K562 (cell line): ENCODE measurements around the gene DDX5. TPM values are rescaled to one million over a fixed set of nuclear protein-coding genes. Genes with fewer than 3 reads are reported as not detected.
A peak's percentile ranks its signal among the peaks of the same experiment; 100 is the strongest.

Source experiments
- ATAC-seq: fragments of 200-7000 bp; cut with Tn5 transposase; 3 replicates; pipeline ENCODE4 v1.9.1; 2020; ENCODE audit warnings: moderate library complexity
- BruUV-seq: library from RNA; stranded (reverse); fragments of 400-500 nt; replicated peaks from 2 replicates; lab custom pipeline; 2021; lab: Mats Ljungman, UMichigan
- CTCF ChIA-PET: fragments of 300-600 bp; formaldehyde crosslinking; extraction: SDS; loops from one replicate; lab custom pipeline; 2021; ENCODE audit warnings: low intra/inter-chr PET ratio; lab: Yijun Ruan, JAX
- POLR2A ChIA-PET: fragments of 300-600, 350-650 bp; sonication (Branson Sonifier 250); formaldehyde crosslinking; extraction: SDS; loops from one replicate; lab custom pipeline; 2021; ENCODE audit warnings: antibody characterized with exemption, inconsistent platforms; lab: Yijun Ruan, JAX
- DNase-seq, 4 experiments: peaks; one replicate each; pipeline versions ENCODE4 v3.0.0 to v3.0.0-alpha.2; 2011 to 2018; ENCODE audit warnings: low spot score in 3 of 4, mixed read lengths in 3 of 4; ENCODE audit errors: extremely low read depth in 1 of 4
- FAIRE-seq: peaks from 2 replicates; lab custom pipeline; 2011; peaks lifted over from hg19 to GRCh38; lab: Jason Lieb, UNC
- H2AFZ ChIP-seq: 2 replicates; pipeline ENCODE4 v1.6.0; 2011; ENCODE audit warnings: low read depth, low read length, control low read depth, inconsistent platforms
- H3K27ac ChIP-seq: fragments of 200-600 bp; 3 replicates; pipeline ENCODE4 v1.8.0; 2011; ENCODE audit warnings: low read depth, mild to moderate bottlenecking, control low read depth, inconsistent platforms, low read length, moderate library complexity, mixed read lengths; ENCODE audit errors: extremely low read depth
- H3K27me3 ChIP-seq, 2 experiments: fragments of 300-600 bp in 1 of 2; 2 replicates in 1 of 2; 3 replicates in 1 of 2; pipeline versions ENCODE4 v1.6.0 to v1.8.0; 2011; ENCODE audit warnings: inconsistent platforms in 2 of 2, low read length in 2 of 2, mild to moderate bottlenecking in 1 of 2, mixed read lengths in 1 of 2, moderate library complexity in 1 of 2; ENCODE audit not compliant: control insufficient read depth in 2 of 2, insufficient read depth in 2 of 2
- H3K36me3 ChIP-seq: fragments of 300-600 bp; 3 replicates; pipeline ENCODE4 v1.8.0; 2011; ENCODE audit warnings: mild to moderate bottlenecking, low read length, inconsistent platforms; ENCODE audit not compliant: control insufficient read depth, insufficient read depth
- H3K4me1 ChIP-seq, 2 experiments: fragments of 200-600 bp in 1 of 2; replicated peaks in 1 of 2; 2 replicates in 1 of 2; 3 replicates in 1 of 2; pipeline versions ENCODE4 v1.5.1 to v1.8.0; 2011; ENCODE audit warnings: inconsistent platforms in 2 of 2, low read length in 2 of 2, mild to moderate bottlenecking in 1 of 2, mixed read lengths in 1 of 2, moderate library complexity in 1 of 2; ENCODE audit not compliant: control insufficient read depth in 2 of 2, insufficient read depth in 2 of 2
- H3K4me2 ChIP-seq: 2 replicates; pipeline ENCODE4 v1.6.1; 2011; ENCODE audit warnings: low read length, control low read depth, inconsistent platforms, mixed read lengths; ENCODE audit not compliant: insufficient read depth
- H3K4me3 ChIP-seq: fragments of 200-600 bp; sonication (generic), shearing (Covaris generic); 2 replicates; pipeline ENCODE4 v1.5.1; 2016; ENCODE audit warnings: control low read depth, inconsistent platforms
- H3K79me2 ChIP-seq: fragments of 200-600 bp; 3 replicates; pipeline ENCODE4 v1.8.0; 2011; ENCODE audit warnings: low read length, inconsistent platforms; ENCODE audit not compliant: control insufficient read depth, insufficient read depth
- H3K9ac ChIP-seq, 2 experiments: 2 replicates each; pipeline versions ENCODE4 v1.6.0 to v1.6.1; 2011; ENCODE audit warnings: low read depth in 2 of 2, low read length in 2 of 2, control low read depth in 1 of 2, inconsistent platforms in 1 of 2, mild to moderate bottlenecking in 1 of 2, mixed read lengths in 1 of 2; ENCODE audit not compliant: insufficient read depth in 1 of 2
- H3K9me1 ChIP-seq: one replicate; pipeline ENCODE4 v1.6.0; 2011; ENCODE audit warnings: inconsistent platforms, mild to moderate bottlenecking, low read length, moderate library complexity; ENCODE audit not compliant: control insufficient read depth, insufficient read depth
- H3K9me3 ChIP-seq: replicated peaks from 2 replicates; pipeline ENCODE4 v1.5.1; 2011; ENCODE audit warnings: low read depth, low read length, inconsistent platforms; ENCODE audit not compliant: control insufficient read depth, insufficient read depth
- H4K20me1 ChIP-seq: replicated peaks from 2 replicates; pipeline ENCODE4 v1.6.1; 2011; ENCODE audit warnings: low read length, inconsistent platforms, mixed read lengths; ENCODE audit not compliant: control insufficient read depth, insufficient read depth
- ARID2 ChIP-seq: fragments of 450-650 bp; IDR thresholded peaks from 2 replicates; pipeline ENCODE4 v1.6.1; 2017; ENCODE audit warnings: antibody characterized with exemption, mild to moderate bottlenecking
- E2F4 ChIP-seq: sonication (generic); formaldehyde crosslinking; IDR thresholded peaks from 2 replicates; pipeline ENCODE4 v1.8.0; 2022; ENCODE audit warnings: mild to moderate bottlenecking, low read depth, missing genetic modification reagents
- ELF4 ChIP-seq: fragments of 450-650 bp; formaldehyde crosslinking; IDR thresholded peaks from 2 replicates; pipeline ENCODE4 v1.4.0; 2022; ENCODE audit warnings: missing genetic modification characterization
- FOS ChIP-seq: IDR thresholded peaks from 3 replicates; pipeline ENCODE4 v1.6.1; 2011; ENCODE audit not compliant: insufficient read length; ENCODE audit errors: extremely low read depth
- MECOM ChIP-seq: fragments of 250-450 bp; sonication (Bioruptor Pico); IDR thresholded peaks from 2 replicates; pipeline ENCODE4 v1.8.0; 2022; ENCODE audit warnings: inconsistent platforms
- MYBL2 ChIP-seq, 2 experiments: fragments of 450-650 bp in 1 of 2; sonication (generic) in 1 of 2; formaldehyde crosslinking in 1 of 2; IDR thresholded peaks; 2 replicates each; pipeline versions ENCODE4 v1.6.1 to v1.8.1; 2017 to 2022; ENCODE audit warnings: borderline replicate concordance in 1 of 2, inconsistent platforms in 1 of 2, low read depth in 1 of 2, mild to moderate bottlenecking in 1 of 2, missing genetic modification reagents in 1 of 2, moderate library complexity in 1 of 2
- PCBP1 ChIP-seq: fragments of 200-400 bp; formaldehyde crosslinking; IDR thresholded peaks from 2 replicates; pipeline ENCODE4 v1.6.1; 2018; ENCODE audit warnings: mild to moderate bottlenecking, low read depth, low read length; ENCODE audit not compliant: poor library complexity, severe bottlenecking
- SPI1 ChIP-seq: IDR thresholded peaks from 2 replicates; pipeline ENCODE4 v1.6.1; 2011; ENCODE audit warnings: low read depth, low read length, control low read depth, borderline replicate concordance
- ZMIZ1 ChIP-seq, 2 experiments: fragments of 150-350 bp in 1 of 2; IDR thresholded peaks; 2 replicates each; pipeline ENCODE4 v1.6.1; 2012 to 2016; ENCODE audit warnings: low read depth in 2 of 2, low read length in 2 of 2, mild to moderate bottlenecking in 1 of 2, moderate library complexity in 1 of 2
- ZNF518B ChIP-seq: fragments of 250-450 bp; sonication (Bioruptor Pico); IDR thresholded peaks from 2 replicates; pipeline ENCODE4 v1.5.0; 2021; ENCODE audit warnings: mild to moderate bottlenecking, moderate library complexity
- WGBS: fragments of 100-300 bp; shearing (Covaris generic); methylation state at CpG from one replicate; pipeline ENCODE4 v1.1.6; 2016; ENCODE audit warnings: low coverage, mixed read lengths; ENCODE audit not compliant: insufficient coverage; ENCODE audit errors: missing lambda C conversion rate; 5-methylcytosine and 5-hydroxymethylcytosine counted together
- in situ Hi-C: fragments of 300-500 bp; cut with MboI; formaldehyde crosslinking; loops from 4 replicates; pipeline ENCODE4 v1.15.0; 2018; ENCODE audit warnings: inconsistent platforms, mixed read lengths
- intact Hi-C: fragments of 100-400 bp; cut with micrococcal nuclease; formaldehyde crosslinking; loops from 2 replicates; pipeline ENCODE4 v1.14.2; 2022
- polyA plus RNA-seq, 8 experiments: library from polyadenylated mRNA; depleted of rRNA in 4 of 8; stranded (reverse) in 5 of 8; unstranded in 3 of 8; fragments of >200 nt; fragmentation: Nextera tagmentation in 2 of 8; fragmentation: Illumina TruSeq in 1 of 8; extraction: Ambion mirVana in 2 of 8; extraction: Trizol in 1 of 8; gene quantifications; 2 replicates each; pipeline versions ENCODE4 v1.2.1 to v1.2.3, GENCODE V29; 2011 to 2014; ENCODE audit warnings: inconsistent platforms in 1 of 8, missing spikeins in 1 of 8
- total RNA-seq, 7 experiments: library from RNA; depleted of rRNA in 6 of 7; stranded (reverse); fragments of >200 nt in 6 of 7; fragmentation: Illumina TruSeq in 2 of 7; extraction: Trizol in 2 of 7; gene quantifications; 2 replicates each; pipeline versions ENCODE4 v1.2.1 to v1.2.3, GENCODE V29; 2011 to 2021; ENCODE audit warnings: low replicate concordance in 1 of 7

DDX5 gene
- total and polyA plus RNA-seq, 9 of the 15 experiments (the other 6 are each of a cell fraction or from before 2014, with no cell fraction given) = 306 to 1,639 (median 604) TPM

- ChIA-PET CTCF (interaction anchor here (1.2 to 2.3 kb wide), 2 partner anchors 150 to 192 kb away, joined by 4 to 8 read pairs; no protein-coding TSS in a partner anchor), POLR2A (interaction anchor here (0.9 to 6.8 kb wide), 21 partner anchors 7 to 210 kb away, joined by 3 to 114 read pairs (median 4); partner anchors contain the start of genes CEP95, DDX5 and MILR1)
- peak; percentile 5 for ATAC-seq
- 62% methylated on average over 7 of the region's 7 CpGs for WGBS
- H3K36me3 ChIP-seq = peaks cover 73% of the 10 kb centered on the region
- no peaks in the 10 kb centered on the region for H3K9me1 ChIP-seq
- H3K79me2 ChIP-seq = peaks cover 70% of the 10 kb centered on the region
- no peak for DNase-seq
- H4K20me1 ChIP-seq = peaks cover 8% of the 10 kb centered on the region; the same call in 1 of the 2 replicates
- no TSS peak for BruUV-seq
- H2AFZ ChIP-seq = no peak overlapping the region
- peak overlapping the region in 1 of 2 experiments; percentile 88; a peak in 2 of 4 replicates for H3K9ac ChIP-seq
- in situ Hi-C loops = no loop called here
- H3K4me1 ChIP-seq = peaks cover 4 to 10% of the 10 kb centered on the region in 2 experiments; a peak in 3 of 5 replicates
- H3K4me3 ChIP-seq = no peak overlapping the region
- H3K27me3 ChIP-seq = no peaks in the 10 kb centered on the region
- FAIRE-seq = no peak
- peak overlapping the region; percentile 90; the same call in 2 of the 3 replicates for H3K27ac ChIP-seq
- H3K9me3 ChIP-seq = no peaks in the 10 kb centered on the region
- intact Hi-C loops = no loop called here
- peak overlapping the region; percentile 2; the same call in 1 of the 2 replicates for H3K4me2 ChIP-seq
- TF ChIP-seq ARID2 (no peak), FOS (no peak), PCBP1 (no peak), MECOM (CRISPR knock-in tag) (no peak), MYBL2 (IDR thresholded peaks at IDR 0.05; ENCODE audit: low read depth) (no peak), MYBL2 (CRISPR knock-in tag; IDR thresholded peaks at IDR 0.05; ENCODE audit: borderline replicate concordance) (no peak), SPI1 (no peak), E2F4 (no peak), ZNF518B (no peak), ZMIZ1 (IDR thresholded peaks at IDR 0.05; ENCODE audit: low read depth in 2 of 2, low read length in 2 of 2) (peak in 1 of 2 experiments; percentile 63; a peak in 1 of 4 replicates), ELF4 (CRISPR knock-in tag) (no peak)
These were observed 7.5 kb downstream of the DDX5 start for GRCh38 chr17:64498308-64499203.
